Kasumi-1 (cell line): Measurements from ENCODE around the gene PHAX.
A peak's percentile ranks its signal among the peaks of the same experiment; 100 is the strongest.
"Not testable (repeated sequence)": the region's sequence is repeated elsewhere in the genome, so short reads cannot be mapped to it uniquely, and the experiment has no call there.

ENCODE experiments used
- DNase-seq, 2 experiments: peaks; one replicate each; lab custom pipeline; 2025; lab: John Stamatoyannopoulos, UW

PHAX gene, protein sequence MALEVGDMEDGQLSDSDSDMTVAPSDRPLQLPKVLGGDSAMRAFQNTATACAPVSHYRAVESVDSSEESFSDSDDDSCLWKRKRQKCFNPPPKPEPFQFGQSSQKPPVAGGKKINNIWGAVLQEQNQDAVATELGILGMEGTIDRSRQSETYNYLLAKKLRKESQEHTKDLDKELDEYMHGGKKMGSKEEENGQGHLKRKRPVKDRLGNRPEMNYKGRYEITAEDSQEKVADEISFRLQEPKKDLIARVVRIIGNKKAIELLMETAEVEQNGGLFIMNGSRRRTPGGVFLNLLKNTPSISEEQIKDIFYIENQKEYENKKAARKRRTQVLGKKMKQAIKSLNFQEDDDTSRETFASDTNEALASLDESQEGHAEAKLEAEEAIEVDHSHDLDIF

GRCh38 chr5:126600631-126601511 lies at the start of gene PHAX:
TSS of gene PHAX (plus strand) at chr5:126600947. CDS start at chr5:126600963, 16 bp downstream.
- peak; percentile 69 to 85 for DNase-seq

- no peak for DNase-seq
These were observed 48.1 kb upstream of the PHAX start for GRCh38 chr5:126552614-126553013.

- DNase-seq: not testable (repeated sequence)
These were observed 45.6 kb upstream of the PHAX start for GRCh38 chr5:126555101-126555500.

DNA sequence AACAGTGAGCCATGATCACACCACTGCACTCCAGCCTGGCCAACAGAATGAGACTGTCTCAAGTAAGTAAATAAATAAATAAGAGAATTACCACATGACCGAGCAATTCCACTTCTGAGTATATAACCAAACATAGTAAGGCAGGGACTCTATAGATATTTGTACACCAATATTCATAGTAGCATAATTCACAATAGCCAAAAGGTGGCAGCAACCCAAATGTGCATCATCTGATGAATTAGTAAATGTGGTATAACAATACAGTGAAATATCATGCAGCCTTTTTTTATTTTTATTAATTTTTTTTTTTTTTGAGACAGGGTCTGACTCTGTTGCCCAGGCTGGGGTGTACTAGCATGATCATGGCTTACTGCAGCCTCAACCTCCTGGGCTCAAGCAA lies 38.8 kb upstream of the PHAX start:
- DNase-seq: peak; percentile 11 to 22

DNA sequence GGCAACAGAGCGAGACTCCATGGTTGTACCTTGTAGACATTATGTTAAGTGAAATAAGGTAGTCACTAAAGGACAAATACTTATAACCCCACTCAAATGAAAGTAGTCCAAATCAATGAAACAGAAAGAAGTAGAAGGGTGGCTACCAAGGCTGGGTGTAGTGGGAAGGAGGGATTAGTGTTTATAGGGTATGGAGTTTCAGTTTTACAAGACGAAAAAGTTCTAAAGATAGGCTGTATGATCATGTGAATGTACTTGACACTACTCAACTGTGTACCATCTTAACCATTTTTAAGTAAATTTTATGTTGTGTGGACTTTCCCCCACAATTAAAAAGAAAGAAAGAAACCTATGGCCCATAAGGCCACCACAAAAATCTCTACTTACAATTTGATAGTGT lies 37.9 kb upstream of the PHAX start:
- no peak for DNase-seq

DNA sequence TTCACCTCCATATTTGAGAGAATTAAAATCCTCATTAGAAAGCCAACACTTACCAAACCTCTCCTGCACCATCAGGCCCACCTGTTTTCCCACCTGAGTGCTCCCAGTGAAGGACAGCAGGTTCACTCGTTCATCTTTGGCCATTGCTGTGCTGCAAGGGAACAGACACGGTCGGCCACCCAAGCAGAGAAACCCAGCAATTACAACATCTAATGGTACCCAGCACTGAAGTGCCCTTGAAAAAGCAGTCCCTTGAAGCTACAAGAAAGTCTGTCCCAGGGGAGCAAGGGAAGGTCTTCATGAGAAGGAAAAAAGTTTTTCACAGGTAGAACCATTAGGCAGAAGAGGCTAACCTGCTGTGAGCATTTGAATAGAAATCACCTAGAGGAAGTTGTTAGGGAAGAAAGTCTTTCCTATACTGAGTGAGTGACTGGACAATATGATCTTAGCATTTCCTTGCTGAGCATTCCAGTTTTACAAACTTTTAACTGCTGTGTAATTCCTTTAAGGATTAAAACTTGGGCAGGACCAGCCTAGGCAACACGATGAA lies 32.5 kb upstream of the PHAX start:
- no peak for DNase-seq

GRCh38 chr5:126575644-126576043 lies 25.1 kb upstream of the PHAX start:
- DNase-seq: no peak

- no peak for DNase-seq
These were observed 23.8 kb upstream of the PHAX start for GRCh38 chr5:126576974-126577373.

DNA sequence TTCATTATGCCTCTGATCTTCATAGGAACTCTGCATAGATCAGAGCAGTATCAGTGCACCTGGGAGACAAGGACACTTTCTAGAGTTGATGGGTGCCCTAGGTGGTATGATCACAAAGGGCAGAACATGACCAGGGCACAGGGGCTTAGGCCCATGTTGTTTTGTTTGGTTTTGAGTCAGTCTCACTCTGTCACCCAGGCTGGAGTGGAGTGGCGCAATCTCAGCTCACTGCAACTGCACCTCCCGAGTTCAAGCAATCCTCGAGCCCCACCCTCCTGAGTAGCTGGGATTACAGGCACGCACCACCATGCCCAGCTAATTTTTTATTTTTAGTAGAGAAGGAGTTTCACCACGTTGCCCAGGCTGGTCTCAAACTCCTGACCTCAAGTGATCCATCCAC lies 23.3 kb upstream of the PHAX start:
- no peak for DNase-seq

DNA sequence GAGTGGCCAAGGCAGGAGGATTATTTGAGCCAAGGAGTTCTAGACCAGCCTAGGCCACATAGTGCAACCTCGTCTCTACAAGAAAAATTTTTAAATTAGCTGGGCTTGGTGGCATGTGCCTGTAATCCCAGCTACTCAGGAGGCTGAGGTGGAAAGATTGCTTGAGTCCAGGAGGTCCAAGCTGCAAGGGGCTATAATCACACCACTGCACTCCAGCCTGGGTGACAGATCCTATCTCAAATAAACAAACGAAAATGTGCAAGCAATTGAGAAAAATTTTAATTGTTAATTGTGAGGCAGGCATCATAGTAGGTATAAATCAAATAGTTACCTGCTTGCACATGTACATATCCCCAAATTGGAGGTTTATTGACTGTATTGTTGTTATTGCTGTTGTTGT lies 21.0 kb upstream of the PHAX start:
- DNase-seq: no peak

- no peak for DNase-seq
These were observed 17.0 kb upstream of the PHAX start for GRCh38 chr5:126583761-126584160.

DNA sequence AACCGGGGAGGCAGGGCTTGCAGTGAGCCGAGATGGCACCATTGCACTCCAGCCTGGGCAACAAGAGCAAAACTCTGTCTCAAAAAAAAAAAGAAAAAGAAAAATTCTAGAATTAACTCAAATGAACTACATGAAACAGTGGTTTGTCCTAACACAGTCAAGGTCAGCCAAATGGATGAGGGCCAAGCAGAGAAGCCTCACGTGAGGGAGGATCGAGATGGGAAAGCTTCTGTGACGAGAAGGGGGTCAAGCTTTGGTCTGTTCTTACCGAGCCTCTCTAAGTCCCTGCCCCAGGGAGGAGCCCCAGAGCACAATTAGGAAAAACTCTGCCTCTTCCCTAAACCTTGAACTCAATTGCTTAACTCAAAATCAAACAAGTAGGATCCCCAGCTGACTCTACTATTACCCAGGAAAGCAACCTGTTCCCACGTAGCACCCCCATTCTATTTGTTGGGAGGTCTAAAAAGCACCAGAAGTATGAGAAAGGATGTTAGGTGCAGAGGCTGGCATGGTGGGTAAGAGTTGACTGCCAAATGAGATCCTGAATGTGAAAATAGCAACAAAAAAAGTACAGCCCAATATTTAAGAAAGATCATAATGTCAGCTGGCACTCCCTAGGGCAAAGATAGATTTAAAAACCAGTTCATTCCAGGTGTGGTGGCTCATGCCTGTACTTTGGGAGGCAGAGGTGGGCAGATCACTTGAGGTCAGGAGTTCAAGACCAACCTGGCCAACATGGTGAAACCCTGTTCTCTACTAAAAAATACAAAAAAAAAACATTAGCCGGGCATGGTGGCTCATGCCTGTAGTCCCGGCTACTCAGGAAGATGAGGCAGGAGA lies 13.0 kb upstream of the PHAX start:
- no peak for DNase-seq

- no peak for DNase-seq
These were observed 11.0 kb upstream of the PHAX start for GRCh38 chr5:126589536-126590297.

DNA sequence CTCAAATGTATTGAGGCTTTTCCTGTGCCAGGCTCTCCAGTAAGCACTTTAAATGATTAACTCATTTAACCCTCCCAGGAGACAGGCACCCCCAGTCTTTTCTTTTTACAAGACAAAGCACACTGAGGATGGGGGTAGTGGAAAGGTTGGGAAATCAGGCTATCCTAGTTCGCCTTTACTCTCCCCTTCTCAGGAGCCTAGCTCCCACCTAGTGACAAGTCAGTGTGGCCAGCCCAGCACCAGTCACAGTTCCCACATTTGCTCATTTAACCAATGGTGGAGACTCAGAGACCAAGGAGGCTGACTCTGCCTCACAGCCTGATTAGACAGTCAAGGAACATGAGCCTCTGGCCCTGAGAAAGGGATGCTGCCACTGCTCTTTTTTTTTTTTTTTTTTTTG lies 9.2 kb upstream of the PHAX start:
- DNase-seq: no peak

DNA sequence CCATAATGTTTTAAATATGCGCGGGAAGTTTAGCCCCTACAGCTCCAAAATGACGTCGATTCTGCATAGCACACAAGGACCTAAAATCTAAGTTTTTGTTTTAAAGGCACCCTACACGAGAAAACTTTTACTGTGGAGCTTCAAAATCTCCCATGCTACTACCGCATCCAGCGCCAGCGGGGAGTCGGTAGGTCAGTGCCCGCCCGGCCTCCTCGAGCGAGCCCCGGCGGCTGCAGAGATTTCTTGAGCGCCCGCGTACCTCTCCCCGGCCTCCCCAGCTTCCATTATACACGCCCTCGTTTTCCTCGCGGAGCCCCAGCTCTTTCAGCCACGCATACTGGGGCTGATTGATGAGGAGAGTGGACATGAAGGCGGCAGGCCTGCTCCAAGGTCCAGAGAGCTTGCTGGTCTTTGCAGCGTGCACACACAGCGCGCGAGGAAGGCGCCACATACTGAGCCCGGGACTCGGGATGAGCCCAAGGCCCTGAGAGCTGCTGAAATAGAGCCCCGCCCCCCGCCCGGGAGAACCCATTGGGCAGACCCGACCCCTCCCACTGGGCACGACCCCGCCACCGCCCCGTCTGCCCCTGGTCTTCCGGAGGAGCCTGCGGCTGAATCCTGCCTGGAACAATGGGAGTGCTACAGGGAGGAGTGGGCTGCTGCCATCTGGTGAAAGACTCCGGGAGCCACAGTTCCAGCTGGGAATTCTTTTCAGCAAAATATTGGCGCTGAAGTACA lies 5.8 kb upstream of the PHAX start, which contains the start of gene ALDH7A1:
Gene ALDH7A1, minus strand, starts transcription at position 472 of the 738 bp plus-strand sequence. Its CDS starts 21 bp downstream, at position 451.
- peak; percentile 68 to 81 for DNase-seq

DNA sequence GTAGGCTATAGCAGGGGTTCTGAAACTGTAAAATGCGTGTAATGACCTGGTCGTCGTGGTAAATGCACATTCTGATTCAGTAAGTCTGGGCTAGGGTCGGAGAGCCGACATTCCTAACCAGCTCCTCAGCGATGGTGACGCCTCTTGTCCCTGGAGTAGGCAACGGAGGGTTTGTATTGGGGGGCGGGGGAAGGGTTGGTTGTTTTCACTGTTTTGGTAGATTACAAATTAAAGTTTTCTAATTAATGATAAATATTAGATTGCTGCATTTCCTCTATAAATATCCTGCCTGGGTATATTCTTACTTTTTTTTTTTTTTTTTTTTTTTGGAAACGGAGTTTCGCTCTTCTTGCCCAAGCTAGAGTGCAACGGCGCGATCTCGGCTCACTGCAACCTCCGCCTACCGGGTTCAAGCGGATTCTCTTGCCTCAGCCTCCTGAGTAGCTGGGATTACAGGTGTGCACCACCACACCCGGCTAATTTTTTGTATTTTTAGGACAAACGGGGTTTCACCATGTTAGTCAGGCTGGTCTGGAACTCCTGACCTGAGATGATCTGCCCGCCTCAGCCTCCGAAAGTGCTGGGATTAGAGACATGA lies 5.2 kb upstream of the PHAX start:
- no peak for DNase-seq

DNA sequence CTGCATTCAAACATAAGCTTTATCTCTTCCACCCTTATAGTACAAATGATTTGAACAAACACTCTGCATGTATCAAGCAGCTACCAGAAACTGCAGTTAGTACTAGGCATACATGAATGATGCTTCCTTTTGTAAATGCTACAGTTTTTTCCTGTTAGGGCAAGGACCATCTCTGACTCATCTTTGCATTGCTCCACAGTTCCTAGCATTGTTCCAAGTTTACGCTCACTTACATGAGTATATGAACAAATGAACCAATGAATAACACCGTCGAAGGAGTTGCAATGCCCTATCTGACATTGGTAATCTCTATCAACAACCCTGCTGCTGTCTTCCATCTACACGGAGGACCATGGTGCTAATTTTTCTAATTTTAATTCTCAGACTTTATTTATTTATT lies 3.6 kb upstream of the PHAX start:
- no peak for DNase-seq

DNA sequence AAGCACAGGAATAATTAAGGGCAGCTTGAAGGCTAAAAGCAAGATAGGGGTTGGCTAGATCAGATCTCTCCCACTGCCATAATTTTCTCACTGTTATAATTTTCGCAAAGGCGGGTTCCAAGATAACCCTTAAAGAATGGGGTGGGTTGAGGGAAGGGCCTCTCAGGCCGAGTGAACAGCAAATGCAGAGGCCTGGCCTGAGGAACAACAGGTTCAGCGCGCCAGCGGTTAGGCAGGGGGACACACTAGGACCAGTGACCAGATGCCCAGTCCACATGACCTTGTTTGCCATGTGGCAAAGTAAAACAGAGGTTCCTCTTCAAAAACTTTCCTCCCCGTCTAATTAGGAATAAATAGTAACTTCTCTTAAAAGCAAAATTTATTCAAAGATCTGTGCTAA lies 1.2 kb upstream of the PHAX start:
- no peak for DNase-seq

DNA sequence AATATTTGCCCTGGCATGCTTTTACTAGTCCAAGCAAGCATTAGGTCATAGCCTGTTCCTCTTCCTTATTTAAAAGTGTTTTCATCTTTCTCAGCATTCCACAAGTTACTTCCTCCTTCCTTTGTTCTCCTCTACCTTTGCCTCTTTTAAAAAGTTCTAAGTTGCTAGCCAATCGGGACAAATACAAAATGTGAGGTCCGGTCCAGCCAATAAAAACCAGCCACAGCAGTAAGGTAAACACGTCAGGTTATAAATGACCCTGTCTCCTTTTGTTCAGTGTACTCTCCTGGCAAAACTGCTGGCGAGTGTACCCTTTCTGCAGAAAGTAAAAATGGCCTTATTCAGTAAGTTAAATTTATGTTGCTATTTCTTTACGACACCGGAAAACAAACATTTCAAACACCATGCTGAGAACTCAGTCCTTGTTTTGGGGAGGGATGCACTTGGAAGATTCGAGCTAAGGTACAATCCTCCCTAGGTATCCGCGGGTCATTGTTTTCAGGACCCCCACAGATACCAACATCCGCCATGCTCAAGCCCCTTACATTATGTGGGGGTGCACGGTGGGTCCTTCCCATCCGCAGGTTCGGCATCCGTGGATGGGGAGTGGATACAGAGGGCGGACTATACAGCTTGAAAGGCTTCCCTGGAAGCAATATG lies 646 bp upstream of the PHAX start:
- DNase-seq: not testable (repeated sequence)
